GM19099 (cell line): ENCODE results near the gene SAMM50.
A peak's percentile ranks its signal among the peaks of the same experiment; 100 is the strongest.

Source experiments
- POLR2A ChIP-seq: IDR thresholded peaks from 3 replicates; pipeline ENCODE4 v1.6.1; 2011; ENCODE audit warnings: low read depth; ENCODE audit not compliant: insufficient read length; ENCODE audit errors: extremely low read depth

SAMM50 gene

GRCh38 chr22:44026630-44027511 lies 71.6 kb downstream of the SAMM50 start:
- peak; percentile 74 for TF ChIP-seq POLR2A

DNA sequence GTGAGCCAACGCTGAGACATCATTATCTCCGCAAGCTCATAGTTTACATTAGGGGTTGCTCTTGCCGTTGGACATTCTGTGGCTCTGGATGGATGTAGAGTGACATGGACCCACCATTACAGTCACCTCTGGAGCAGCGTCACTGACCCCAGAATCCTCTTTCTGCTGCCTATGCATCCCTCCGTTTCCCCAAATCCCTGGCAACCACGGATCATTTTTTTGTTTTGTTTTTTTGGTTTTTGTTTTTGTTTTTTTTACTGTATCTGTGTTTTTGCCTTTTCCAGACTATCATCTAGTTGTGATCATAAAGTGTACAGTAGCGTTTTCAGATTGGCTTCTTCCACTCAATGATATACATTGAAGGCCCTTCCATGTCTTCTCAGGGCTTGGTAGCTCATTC lies 72.8 kb downstream of the SAMM50 start:
- TF ChIP-seq POLR2A: no peak

DNA sequence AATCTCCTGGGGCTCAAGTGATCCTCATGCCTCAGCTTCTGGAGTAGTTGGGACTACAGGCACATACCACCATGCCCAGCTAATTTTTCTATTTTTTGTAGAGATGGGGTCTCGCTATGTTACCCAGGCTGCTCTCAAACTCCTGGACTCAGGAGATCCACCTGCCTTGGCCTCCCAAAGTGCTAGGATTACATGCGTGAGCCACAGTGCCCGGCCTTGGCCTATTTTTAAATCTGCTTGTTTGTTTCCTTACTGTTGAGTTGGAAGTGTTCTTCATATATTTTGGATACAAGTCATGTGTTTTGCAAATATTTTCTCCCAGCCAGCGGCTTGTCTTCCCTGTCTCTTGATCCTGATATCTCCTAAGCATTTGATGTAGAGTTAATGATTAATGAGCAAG lies 73.8 kb downstream of the SAMM50 start:
- TF ChIP-seq POLR2A: no peak

GRCh38 chr22:44030051-44030701 lies 74.9 kb downstream of the SAMM50 start:
- no peak for TF ChIP-seq POLR2A

DNA sequence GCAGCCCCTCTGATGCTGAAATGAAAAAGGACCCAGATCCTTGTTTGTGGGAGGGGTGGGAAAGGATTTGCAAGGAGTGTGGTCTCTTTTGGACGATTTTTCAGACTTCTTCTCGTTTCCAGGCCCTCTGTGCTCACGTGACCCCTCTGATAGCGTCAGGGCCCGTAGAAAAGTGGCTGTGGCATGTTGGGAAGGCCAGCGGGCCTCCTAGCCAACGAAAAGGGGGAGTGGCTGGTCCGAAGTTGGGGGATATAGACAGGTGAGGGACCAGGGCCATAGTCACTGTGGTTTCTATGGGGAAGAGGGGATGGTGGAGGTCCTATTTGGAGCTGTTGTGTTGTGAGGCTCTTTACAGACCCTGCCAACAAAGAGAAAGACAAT lies 75.5 kb downstream of the SAMM50 start:
- TF ChIP-seq POLR2A: no peak

DNA sequence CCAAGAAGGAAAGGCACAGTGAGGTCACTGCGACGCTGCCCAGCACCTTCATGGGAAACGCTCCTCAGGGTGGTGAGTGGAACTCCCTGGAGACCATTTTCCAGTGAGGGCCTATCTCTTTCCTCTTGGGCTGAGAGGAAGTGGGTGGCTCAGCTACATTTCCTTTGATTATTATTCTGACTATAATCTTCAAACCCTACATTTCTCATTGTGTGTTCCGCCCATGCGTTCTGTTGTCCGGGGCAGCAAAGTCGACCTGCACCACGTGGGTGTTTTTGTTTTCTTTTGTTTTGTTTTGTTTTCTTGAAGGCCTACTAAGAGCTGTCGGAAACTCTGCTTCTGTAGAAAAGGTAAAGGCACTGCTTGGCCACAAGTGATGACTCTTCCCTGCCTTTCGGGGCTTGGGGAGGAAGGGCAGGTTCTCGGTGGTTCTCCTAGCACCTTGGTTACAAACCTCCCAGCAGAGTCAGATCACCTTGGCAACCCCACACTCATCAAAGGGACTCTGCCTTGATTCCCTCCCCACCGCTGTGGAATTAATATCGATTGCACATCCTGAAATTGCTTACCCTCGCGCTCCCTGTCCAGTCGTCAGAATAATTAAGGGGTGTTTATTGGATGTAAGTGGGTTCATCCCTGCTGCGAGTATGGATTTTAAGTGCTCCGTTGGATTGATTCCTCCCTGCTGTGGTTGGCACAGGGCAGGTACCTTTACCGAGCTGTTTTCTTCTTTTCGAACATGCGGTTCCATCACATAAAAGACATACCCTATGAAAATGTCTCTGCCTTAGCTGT lies 76.1 kb downstream of the SAMM50 start:
- no peak for TF ChIP-seq POLR2A

- TF ChIP-seq POLR2A: no peak
Observed at GRCh38 chr22:44032126-44032730, 77.0 kb downstream of the SAMM50 start.

- no peak for TF ChIP-seq POLR2A
Observed at GRCh38 chr22:44033287-44033686, 78.0 kb downstream of the SAMM50 start.

- TF ChIP-seq POLR2A: no peak
Observed at GRCh38 chr22:44033694-44034093, 78.5 kb downstream of the SAMM50 start.

DNA sequence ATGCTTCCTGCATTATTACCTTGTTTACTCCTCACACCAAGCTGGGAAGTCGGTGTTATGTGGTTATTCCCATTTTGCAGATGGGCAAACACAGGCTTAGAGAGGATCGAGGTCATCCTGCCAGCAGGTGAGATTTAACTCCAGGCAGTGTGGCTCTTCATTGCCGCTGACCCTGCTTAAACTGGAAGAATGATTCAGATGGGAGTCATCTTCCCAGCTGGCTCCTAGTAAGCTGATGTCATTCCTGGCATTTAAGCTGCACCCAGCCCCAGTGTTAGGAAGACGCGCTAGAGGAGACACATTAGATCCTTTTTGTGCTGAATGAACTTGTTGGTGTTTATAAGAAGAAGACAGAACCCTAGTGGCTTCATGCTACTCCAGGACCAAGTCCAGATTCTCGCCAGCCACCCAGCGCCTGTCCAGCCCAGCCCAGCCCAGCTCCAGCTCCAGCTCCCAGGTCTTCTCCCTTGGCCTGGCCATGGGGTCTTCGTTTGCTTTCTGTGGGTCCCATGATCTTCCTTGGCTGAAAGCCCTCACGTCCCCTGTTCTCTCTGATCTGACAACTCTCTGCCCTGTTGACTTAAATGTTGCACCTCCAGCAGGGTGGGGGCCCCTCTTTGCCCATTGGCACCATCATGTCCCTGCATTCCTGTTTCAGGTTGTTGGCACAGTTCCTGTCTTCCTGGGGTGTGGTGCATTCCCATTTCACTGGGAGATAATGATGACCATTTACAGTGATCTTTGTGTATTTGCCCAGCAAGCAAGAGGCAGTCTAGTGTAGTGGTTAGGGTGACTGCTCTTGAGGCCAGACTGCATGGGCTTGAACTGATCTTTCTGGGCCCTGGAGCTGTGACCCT lies 82.5 kb downstream of the SAMM50 start:
- TF ChIP-seq POLR2A: no peak

- no peak for TF ChIP-seq POLR2A
Observed at GRCh38 chr22:44039566-44040171, 84.4 kb downstream of the SAMM50 start.

GRCh38 chr22:44042249-44043218 lies 87.3 kb downstream of the SAMM50 start:
- no peak for TF ChIP-seq POLR2A

DNA sequence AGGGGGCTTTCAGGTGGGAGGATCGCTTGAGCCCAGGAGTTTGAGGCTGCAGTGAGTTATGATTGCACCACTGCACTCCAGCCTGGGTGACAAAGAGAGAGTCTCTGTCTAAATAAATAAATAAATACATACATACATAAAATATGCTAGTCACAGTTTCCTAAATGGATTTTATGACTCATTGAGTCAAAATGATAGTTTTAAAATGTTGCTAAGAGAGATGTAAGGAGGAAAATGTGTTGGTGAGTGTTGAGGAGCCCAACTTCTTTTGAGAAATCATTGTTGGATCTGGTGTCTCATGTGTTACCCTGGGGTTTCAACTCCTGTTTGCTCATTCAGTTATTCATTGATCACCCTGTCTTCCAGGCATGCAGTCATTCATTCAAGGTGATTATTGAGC lies 89.9 kb downstream of the SAMM50 start:
- TF ChIP-seq POLR2A: no peak
